ENCODE results near the gene HOXA6. TPM values are rescaled to one million over a fixed set of nuclear protein-coding genes. Genes with fewer than 3 reads are reported as not detected.

The HOXA6 gene
- total RNA-seq, 1 experiment from 2014 or later: 0.65 TPM

GRCh38 chr7:27194002-27194352, 46.4 kb upstream of the HOXA6 start:
- H3K27me3 ChIP-seq (ENCODE audit: insufficient read depth, low read depth): peaks cover 9% of the 10 kb centered on the region; the same call in 1 of the 2 replicates
- CTCF ChIA-PET: interaction anchor here (0.6 kb wide), 1 partner anchor 900 kb away, joined by 4 read pairs; no protein-coding TSS in a partner anchor
- POLR2A ChIA-PET (ENCODE audit: unreplicated experiment): no interaction called here

GRCh38 chr7:27193335-27194001, 45.9 kb upstream of the HOXA6 start:
- no peak for DNase-seq
- no peaks in the 10 kb centered on the region for H3K79me2 ChIP-seq (ENCODE audit: low read depth)

More at GRCh38 chr7:27194002-27194352, 46.4 kb upstream of the HOXA6 start:
- Histone ChIP-seq H2AFZ (no peak overlapping the region), H3K4me3 (no peak overlapping the region), H3K9me3 (ENCODE audit: insufficient read depth, low read depth) (no peaks in the 10 kb centered on the region), H3K79me2 (ENCODE audit: low read depth) (no peaks in the 10 kb centered on the region), H4K20me1 (ENCODE audit: insufficient read depth) (no peaks in the 10 kb centered on the region), H3K9me2 (ENCODE audit: insufficient read depth) (no peaks in the 10 kb centered on the region), H3K27ac (no peak overlapping the region), H3K4me1 (replicated peaks; ENCODE audit: insufficient read depth) (no peaks in the 10 kb centered on the region), H3K4me2 (no peak overlapping the region), H3K36me3 (ENCODE audit: low read depth) (no peaks in the 10 kb centered on the region), H3F3A (ENCODE audit: insufficient read depth, low read depth) (peaks cover 12% of the 10 kb centered on the region; the same call in 1 of the 2 replicates)
- intact Hi-C loops (cut with micrococcal nuclease; ENCODE audit: unreplicated experiment): loop anchor here (10.0 kb wide), 2 partner anchors 551 to 1661 kb away; partner anchors contain the start of gene TAX1BP1
- no peak for TF ChIP-seq EZH2 (IDR thresholded peaks at IDR 0.05; ENCODE audit: low read depth)
- no peak for TF ChIP-seq CTCF (conservative IDR thresholded peaks at IDR 0.05)
- no TSS peak for BruUV-seq (replicated peaks)
- no peak for DNase-seq

More at GRCh38 chr7:27193335-27194001, 45.9 kb upstream of the HOXA6 start:
- intact Hi-C loops (cut with micrococcal nuclease; ENCODE audit: unreplicated experiment): loop anchor here (10.0 kb wide), 2 partner anchors 551 to 1661 kb away; partner anchors contain the start of gene TAX1BP1
- H2AFZ ChIP-seq: no peak overlapping the region
- H3K9me2 ChIP-seq (ENCODE audit: insufficient read depth): no peaks in the 10 kb centered on the region
- H3K27me3 ChIP-seq (ENCODE audit: insufficient read depth, low read depth): peaks cover 4% of the 10 kb centered on the region; the same call in 1 of the 2 replicates
- BruUV-seq (replicated peaks): no TSS peak
- H3K9me3 ChIP-seq (ENCODE audit: insufficient read depth, low read depth): no peaks in the 10 kb centered on the region
- CTCF ChIA-PET: no interaction called here
- H3K36me3 ChIP-seq (ENCODE audit: low read depth): no peaks in the 10 kb centered on the region
- no peaks in the 10 kb centered on the region for H3K4me1 ChIP-seq (replicated peaks; ENCODE audit: insufficient read depth)
- no peak overlapping the region for H3K4me2 ChIP-seq
- no peaks in the 10 kb centered on the region for H4K20me1 ChIP-seq (ENCODE audit: insufficient read depth)
- peaks cover 12% of the 10 kb centered on the region; the same call in 1 of the 2 replicates for H3F3A ChIP-seq (ENCODE audit: insufficient read depth, low read depth)
- POLR2A ChIA-PET (ENCODE audit: unreplicated experiment): no interaction called here
- no peak overlapping the region for H3K4me3 ChIP-seq
- TF ChIP-seq EZH2 (IDR thresholded peaks at IDR 0.05; ENCODE audit: low read depth) (no peak), CTCF (conservative IDR thresholded peaks at IDR 0.05) (no peak)
- H3K27ac ChIP-seq: no peak overlapping the region
